GM19397 (cell line): ENCODE measurements around the gene BCL2.

Experiments used
- ATAC-seq: cut with Tn5 transposase; IDR thresholded peaks from one replicate; pipeline ENCODE4 v1.9.1; 2021; ENCODE audit warnings: mild to moderate bottlenecking, moderate library complexity; ENCODE audit not compliant: unreplicated experiment

The BCL2 gene

DNA sequence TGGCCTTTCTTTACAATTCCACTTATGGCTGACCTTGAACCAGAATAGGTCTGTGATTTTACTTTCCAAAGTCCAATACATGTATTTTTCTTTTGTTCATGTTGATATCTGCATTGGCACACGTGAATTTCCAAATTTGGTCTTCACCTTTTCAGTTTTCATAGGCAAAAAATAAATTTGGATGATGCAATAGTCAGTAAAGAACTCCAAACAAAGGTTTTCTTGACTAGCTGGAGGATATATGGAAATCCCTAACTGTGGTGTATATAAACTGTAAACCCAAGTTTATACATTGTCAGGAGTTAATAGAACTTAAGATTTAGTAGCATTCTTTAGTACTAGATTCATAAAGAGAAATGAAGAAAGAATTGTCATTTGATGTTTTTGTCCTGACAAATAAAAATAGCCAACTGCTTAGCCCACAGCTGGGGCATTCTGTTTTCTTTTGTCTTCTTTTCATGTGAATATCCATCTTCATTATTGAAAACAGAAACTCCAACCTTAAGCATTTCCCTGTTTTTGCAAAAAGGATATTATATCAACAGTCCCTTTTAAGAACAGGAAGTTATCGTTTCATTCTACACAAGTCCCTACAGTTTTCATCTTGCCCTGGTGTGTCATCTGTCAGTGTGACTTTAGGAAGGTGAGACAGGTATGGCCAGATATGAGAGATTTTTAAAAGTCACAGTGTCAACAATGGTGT, 132.9 kb downstream of the BCL2 start:
- ATAC-seq: no peak

DNA sequence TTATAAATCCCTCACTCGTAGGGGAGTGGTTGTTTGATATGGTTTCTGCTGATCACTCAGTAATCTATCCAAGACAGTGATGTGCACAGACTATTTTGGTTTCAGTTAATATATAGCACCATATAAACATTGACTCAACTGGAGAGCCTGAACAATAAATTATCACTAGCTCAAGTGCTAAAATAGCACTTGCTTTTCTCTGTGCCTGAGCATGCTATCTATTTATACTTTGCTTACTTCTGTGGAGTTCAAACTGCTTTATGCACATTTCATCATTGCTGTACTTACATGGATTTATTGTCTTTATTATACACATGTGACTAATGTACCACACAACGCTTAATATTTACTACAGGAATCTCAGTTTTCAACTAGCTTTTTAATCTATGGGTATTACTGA, 133.6 kb downstream of the BCL2 start:
- no peak for ATAC-seq

DNA sequence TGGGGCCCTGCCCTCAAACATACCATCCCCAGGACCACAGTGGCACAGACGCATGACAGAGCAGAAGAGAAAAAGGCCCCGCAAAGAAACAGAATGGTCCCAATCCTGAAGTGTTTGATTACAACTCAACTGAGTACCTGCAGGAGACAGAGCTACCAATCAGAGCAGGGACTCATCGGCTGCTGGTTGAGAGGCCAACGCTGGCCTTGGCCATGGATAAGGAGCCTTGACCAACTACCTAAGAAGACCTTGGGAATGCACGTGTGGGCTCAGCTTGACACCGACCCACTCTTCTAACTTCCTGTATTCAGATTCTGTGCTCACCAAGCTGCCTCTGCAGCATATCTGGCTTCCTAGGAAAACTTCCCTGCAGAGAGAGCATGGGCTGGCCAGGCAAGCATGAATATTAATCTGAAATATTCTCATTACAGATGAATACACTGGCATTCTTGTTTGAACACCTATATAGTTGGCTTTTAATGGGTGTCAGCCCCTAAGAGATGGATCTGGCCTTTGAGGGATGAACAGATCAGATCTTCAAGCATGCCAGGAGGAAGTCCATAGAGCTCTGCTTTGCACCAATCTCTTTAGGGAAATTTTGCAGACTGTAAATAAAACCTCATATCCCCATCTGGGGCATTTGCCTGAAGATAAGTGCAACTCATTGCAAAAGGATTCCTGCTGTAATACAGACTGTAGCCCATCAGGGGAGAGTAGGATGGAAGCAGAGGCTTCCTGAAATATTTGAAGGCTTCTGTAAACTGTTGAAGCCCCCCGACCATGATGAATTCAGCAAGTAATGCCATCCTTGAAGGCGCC, 135.4 kb downstream of the BCL2 start:
- no peak for ATAC-seq

- no peak for ATAC-seq
These were observed 136.2 kb downstream of the BCL2 start for GRCh38 chr18:63183378-63183777.

DNA sequence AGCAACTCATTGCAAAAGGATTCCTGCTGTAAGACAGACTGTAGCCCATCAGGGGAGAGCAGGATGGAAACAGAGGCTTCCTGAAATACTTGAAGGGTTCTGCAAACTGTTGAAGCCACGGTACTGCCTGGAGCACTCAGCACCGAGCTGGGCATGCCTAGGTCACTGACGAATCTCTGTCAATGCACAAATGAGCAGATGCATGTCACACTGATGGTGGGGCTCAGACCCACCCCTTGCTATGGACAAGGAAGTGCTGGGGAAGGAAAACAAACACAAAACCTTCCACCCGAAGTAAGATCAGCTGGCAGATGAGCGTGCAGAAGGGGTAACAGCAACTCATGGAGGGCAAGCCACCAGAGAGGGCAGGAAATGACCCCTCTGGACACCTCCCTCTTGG, 136.7 kb downstream of the BCL2 start:
- no peak for ATAC-seq

DNA sequence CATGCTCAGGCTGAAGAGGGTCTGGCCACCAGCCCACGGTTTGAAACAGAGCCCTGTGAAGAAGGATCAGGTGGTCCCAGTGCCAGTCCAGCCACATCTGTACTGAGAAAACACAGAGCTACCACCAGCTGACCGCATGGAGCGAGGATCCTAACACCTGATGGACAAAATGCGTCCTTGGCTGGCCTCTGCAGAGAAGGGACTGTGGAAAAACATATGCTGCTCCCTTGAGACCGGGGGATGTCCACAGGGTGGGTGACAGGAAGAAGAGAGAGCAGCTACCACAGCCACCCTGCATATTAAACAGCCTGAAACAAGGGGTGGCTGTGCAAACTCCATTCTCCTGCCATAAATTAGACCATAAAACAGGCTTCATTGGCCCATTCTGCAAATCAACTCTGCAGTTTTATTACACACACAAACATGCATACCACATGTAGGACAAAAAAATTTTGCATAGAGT, 137.2 kb downstream of the BCL2 start:
- ATAC-seq: no peak

- no peak for ATAC-seq
These were observed 137.8 kb downstream of the BCL2 start for GRCh38 chr18:63181706-63182309.

GRCh38 chr18:63180971-63181376, 138.6 kb downstream of the BCL2 start:
- peak; percentile 48 for ATAC-seq

DNA sequence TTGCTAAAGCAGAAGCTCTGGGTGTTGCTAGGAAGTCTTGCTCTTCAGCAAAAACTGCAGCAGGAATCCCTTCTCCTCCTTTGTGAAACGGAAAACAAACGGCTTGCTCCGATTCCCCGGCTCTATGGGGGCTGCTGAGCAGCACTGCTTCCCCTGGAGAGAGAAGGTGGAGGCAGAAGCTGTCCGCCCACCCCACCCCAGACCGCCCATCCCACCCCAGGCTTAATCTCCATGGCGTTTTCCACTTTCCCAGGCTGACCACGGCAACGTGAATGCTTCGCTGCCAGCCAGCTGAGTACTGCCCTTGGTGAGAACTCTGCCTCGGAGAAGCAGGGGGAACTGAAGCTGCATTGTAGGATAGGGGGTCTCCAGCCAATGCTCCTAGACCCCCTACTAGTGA, 139.2 kb downstream of the BCL2 start:
- no peak for ATAC-seq

DNA sequence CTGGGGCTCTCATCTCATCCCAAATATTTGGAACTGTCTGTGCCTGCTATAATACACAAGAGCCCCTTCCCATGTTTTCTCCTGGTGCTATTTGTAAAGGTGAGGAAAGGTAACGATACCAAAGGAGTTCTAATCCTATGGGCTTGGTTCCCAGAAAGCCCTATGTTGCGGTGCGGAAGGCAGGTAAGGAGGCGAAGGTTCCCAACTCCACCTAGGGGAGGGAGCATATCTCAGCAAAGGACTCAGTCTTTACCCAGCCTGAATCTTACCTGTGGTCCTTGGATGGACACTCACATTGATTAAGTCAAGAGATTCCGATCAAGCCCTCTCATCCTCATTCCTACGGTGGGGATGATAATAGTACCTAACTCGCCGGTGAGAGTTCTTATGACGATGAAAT, 140.1 kb downstream of the BCL2 start:
- ATAC-seq: no peak

GRCh38 chr18:63178971-63179370, 140.6 kb downstream of the BCL2 start:
- ATAC-seq: no peak

DNA sequence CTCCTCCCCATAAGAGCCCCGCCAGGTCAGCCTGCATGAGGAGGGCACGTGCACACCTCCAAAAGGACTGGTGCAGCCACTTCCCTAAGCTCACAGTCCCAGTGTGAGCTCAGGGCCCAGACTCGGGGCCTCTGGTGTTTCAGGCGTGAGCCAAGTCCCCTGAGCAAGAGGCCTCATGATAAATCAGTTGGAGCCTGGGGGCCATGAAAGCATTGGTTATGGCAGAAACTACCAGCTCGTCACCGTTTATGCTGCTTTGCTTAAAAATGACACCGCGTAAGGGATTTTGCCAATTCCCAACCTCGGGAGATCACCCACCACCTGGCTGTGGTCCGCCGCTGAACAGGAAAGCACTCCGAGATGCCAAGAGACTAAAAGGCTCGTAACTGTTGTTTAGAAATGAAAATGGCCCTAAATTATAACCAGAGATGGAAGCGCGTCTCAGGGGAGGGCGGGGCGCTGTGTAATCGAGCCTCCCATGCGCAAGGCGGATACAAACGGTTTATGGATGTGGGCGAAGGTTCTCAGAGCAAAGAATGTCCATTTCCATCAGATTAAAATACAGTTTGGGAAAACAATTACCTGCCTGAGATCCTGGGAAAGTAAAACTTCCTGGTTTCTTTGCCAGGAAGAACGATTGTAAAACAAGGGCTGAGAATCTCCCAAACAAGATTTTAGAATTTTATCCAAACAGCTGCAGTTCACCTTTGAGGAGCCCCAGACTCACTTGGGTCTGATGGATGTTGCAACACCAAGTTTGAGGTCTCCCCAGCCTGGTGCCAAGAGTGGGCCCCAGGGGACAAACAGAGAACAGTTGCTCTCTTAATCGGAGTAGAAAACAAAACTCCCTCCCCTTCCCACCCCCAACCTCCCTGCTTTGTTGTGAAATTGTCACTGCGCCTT, 141.4 kb downstream of the BCL2 start:
- ATAC-seq: no peak

- ATAC-seq: no peak
These were observed 142.3 kb downstream of the BCL2 start for GRCh38 chr18:63177259-63177658.

GRCh38 chr18:63175264-63175663, 144.3 kb downstream of the BCL2 start:
- peak; percentile 74 for ATAC-seq

DNA sequence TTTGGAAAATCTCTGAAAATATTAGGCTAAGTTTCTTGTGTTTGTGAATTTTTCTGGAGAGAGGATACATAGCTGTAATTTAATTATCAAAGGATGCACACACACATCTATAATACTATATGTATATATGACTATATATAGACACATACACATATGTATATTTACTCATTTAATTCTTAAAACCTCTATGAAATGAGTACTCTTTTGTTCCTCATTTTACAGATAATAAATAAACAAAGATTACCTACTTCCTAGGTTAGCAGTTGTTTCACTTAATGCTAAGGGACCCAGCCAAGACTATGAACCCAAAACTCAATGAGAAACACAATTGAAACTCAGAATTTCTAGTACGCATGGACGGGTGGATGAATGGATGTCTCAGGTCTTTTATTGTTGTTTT, 145.6 kb downstream of the BCL2 start:
- no peak for ATAC-seq

DNA sequence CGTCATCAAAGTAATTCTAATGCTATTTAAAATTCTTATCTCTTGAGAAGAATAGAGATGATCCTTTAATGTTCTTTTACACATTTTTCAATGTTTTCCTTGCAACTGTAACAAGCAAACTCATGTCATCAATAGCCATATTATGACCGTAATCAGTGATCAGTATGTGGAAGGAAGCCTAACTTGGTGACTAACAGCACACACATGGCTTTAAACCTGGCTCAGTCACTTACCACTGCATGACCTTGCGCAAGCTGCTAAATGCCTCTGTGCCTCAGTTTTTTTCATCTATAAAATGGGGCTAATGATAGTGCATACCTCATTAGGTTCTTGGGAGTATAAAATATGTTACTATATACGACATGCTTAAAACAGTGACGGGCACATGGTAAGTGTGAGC, 149.7 kb downstream of the BCL2 start:
- no peak for ATAC-seq

DNA sequence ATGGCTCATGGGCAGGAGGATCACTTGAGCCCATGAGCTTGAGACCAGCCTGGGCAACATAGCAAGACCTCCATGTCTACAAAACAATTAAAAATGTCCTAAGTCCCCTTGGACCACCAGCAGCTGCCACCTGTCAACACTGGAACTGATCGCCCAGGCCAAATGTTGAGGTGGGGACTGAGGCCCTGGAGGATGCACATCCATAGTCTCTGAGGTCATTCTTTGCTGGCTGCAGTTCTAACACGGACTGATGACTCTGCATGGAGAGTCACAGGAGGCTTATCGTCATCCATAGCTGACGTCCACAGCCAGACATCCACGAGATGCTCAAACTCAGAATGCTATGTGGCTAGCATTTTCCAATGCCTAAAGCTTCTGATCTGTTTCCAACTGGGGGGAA, 151.3 kb downstream of the BCL2 start:
- ATAC-seq: no peak

DNA sequence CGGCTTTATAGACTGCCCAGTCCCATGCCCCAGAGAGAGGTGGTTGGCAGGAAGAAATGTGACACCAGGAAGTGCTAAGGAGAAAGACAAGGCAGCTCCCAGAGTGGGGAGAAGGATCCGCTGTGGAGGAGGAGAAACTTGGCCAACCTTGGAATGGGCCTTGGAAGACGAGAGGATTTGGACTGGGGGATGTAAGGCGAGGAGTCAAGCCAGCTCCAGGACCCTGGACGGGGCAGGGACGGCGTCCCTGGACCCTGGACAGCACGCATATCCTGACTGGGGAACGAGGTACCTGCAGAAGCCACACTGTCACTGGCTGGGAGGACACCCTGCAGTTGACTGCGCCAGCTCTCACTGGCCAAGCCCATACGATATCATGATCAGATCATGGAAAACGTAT, 153.4 kb downstream of the BCL2 start:
- ATAC-seq: no peak

DNA sequence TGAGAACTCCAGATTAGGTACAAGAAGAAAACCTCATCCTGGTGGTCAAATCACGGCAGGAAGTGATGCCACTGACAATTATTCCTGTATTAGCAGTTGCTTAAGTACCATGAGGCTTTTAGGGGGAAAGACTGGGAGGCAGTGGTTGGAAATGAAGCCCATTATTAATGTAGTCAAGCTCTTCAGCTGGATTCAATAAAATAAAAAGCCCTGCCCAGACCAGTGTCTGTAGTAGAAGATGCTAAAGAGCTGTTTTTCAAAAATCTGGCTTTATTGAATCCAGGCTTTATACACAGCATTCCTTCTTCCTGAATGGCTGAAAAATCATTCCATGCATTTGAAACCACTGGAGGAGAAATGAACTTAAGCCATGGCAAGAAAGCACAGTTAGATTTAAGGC, 155.2 kb downstream of the BCL2 start:
- no peak for ATAC-seq

GRCh38 chr18:63162271-63163014, 157.1 kb downstream of the BCL2 start:
- ATAC-seq: peak; percentile 28
